ENCODE measurements around the gene SLC29A1.

Gene SLC29A1

DNA sequence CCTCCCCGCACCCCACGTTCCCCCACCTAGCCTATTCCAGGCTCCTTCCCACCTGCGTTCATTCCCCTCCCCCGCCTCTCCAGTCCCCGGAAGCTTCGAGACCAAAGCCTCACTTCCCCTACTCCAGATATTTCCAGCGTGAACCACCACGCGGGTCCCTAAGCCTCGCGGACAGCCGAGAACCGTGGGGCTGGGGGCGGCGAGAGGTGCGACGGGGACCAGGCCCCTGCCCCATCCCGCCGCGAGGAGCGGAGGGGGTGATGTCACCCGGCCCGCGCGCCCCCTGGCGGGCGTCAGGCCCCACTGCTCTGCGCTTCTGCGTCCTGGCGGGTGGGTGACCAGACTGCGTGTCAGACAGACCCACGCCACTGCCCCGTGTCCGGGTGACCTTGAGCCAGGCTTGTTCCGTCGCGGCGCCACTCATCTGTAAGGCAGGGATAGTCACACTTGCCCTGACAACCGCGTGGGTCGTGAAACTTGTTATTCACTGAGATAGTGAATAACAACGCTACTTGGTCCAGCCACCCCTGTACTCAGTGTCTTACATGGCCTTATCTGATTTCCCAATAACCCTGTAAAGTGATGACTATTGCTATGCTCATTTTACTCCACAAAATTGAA lies 14.5 kb downstream of the SLC29A1 start:
- no peaks in the 10 kb centered on the region for H3K27me3 ChIP-seq (ENCODE audit: low read length)

DNA sequence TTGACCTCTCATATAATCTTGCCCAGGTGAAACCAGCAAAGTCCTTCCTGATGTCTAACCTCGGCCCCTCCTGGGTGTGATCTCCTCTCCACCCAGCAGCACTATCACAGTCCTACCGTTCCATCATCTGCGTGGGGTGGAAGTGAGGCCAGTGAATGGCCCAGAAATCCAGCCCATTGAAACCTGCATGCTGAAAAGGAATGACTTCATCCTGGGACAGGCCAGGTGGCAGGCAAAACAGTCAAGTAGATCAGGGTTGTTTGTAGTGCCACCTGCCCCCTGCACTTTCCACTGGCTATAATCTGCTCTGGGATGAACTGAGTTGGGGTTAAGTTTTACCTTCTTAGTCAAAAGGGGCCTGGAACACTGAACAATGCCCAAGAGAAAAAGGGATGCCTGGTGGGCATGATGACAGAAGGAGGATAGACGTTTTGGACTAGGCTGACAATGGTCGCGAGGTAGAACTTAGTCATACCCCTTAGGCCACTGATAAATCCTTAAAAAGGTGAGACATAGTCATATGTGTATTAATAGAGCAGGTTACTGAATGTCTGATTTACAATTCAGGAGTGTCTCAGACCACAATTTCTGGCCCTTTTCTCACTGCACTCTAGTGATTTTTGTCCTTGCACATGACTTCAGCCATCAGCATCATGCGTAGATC lies 15.4 kb downstream of the SLC29A1 start:
- TF ChIP-seq, protein P1, sequence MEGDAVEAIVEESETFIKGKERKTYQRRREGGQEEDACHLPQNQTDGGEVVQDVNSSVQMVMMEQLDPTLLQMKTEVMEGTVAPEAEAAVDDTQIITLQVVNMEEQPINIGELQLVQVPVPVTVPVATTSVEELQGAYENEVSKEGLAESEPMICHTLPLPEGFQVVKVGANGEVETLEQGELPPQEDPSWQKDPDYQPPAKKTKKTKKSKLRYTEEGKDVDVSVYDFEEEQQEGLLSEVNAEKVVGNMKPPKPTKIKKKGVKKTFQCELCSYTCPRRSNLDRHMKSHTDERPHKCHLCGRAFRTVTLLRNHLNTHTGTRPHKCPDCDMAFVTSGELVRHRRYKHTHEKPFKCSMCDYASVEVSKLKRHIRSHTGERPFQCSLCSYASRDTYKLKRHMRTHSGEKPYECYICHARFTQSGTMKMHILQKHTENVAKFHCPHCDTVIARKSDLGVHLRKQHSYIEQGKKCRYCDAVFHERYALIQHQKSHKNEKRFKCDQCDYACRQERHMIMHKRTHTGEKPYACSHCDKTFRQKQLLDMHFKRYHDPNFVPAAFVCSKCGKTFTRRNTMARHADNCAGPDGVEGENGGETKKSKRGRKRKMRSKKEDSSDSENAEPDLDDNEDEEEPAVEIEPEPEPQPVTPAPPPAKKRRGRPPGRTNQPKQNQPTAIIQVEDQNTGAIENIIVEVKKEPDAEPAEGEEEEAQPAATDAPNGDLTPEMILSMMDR (IDR thresholded peaks at IDR 0.05; ENCODE audit: insufficient read depth, low read length, poor library complexity, severe bottlenecking), result no peak
- no peak for TF ChIP-seq EZH2phosphoT487 (conservative IDR thresholded peaks at IDR 0.05; ENCODE audit: low read length)
- H3K36me3 ChIP-seq (ENCODE audit: low read length), result no peaks in the 10 kb centered on the region
- H3K79me2 ChIP-seq (ENCODE audit: insufficient read depth, low read length), result no peaks in the 10 kb centered on the region
- H2AFZ ChIP-seq (ENCODE audit: low read depth, low read length, severe bottlenecking), result no peak overlapping the region
- H3K4me3 ChIP-seq (ENCODE audit: insufficient read depth, low read length, poor library complexity, severe bottlenecking), result no peak overlapping the region
- H4K20me1 ChIP-seq (ENCODE audit: low read depth, low read length), result no peaks in the 10 kb centered on the region
- H3K27ac ChIP-seq (ENCODE audit: low read depth, low read length), result no peak overlapping the region
- H3K4me2 ChIP-seq (ENCODE audit: low read depth, low read length, poor library complexity, severe bottlenecking), result no peak overlapping the region
- no peaks in the 10 kb centered on the region for H3K9me2 ChIP-seq (replicated peaks; ENCODE audit: insufficient read depth, low read length)
- peaks cover 8% of the 10 kb centered on the region for H3F3A ChIP-seq (ENCODE audit: insufficient read depth)
- no peaks in the 10 kb centered on the region for H3K9me3 ChIP-seq (ENCODE audit: insufficient read depth, low read length)
- H3K9ac ChIP-seq (ENCODE audit: low read length), result no peak overlapping the region
- H3K27me3 ChIP-seq (ENCODE audit: low read length), result no peaks in the 10 kb centered on the region

More for the DNA sequence above, 14.5 kb downstream of the SLC29A1 start:
- Histone ChIP-seq H3K4me3 (ENCODE audit: insufficient read depth, low read length, poor library complexity, severe bottlenecking) (peak overlapping the region; percentile 43), H3K4me2 (ENCODE audit: low read depth, low read length, poor library complexity, severe bottlenecking) (peak overlapping the region; percentile 64), H4K20me1 (ENCODE audit: low read depth, low read length) (no peaks in the 10 kb centered on the region), H3K9me3 (ENCODE audit: insufficient read depth, low read length) (no peaks in the 10 kb centered on the region), H3K36me3 (ENCODE audit: low read length) (no peaks in the 10 kb centered on the region), H2AFZ (ENCODE audit: low read depth, low read length, severe bottlenecking) (peak overlapping the region; percentile 78), H3K79me2 (ENCODE audit: insufficient read depth, low read length) (no peaks in the 10 kb centered on the region), H3F3A (ENCODE audit: insufficient read depth) (peaks cover 8% of the 10 kb centered on the region), H3K9ac (ENCODE audit: low read length) (peak overlapping the region; percentile 54), H3K9me2 (replicated peaks; ENCODE audit: insufficient read depth, low read length) (no peaks in the 10 kb centered on the region), H3K27ac (ENCODE audit: low read depth, low read length) (0 out of 2 replicates have a peak overlapping the region, but pooled peaks have one; percentile 4)
- TF ChIP-seq, protein P1 (IDR thresholded peaks at IDR 0.05; ENCODE audit: insufficient read depth, low read length, poor library complexity, severe bottlenecking), result peak; percentile 99
- no peak for TF ChIP-seq EZH2phosphoT487 (conservative IDR thresholded peaks at IDR 0.05; ENCODE audit: low read length)

DNA sequence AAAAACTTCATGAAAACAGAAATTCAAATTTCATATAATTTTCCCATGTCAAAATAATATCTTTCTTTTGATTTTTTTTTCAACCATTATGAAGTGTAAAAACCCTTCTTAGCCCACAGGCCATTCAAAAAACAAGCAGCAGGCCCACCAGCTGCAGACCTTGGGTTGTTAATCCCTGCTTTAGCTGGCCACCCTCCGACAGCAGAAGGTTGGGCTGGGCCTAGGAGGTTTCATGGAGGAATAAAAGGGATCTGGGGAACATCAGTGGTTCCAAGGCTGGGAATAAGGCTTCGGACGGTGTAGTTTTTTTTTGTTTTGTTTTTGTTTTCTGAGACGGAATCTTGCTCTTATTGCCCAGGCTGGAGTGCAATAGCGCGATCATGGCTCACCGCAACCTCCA lies 19.9 kb downstream of the SLC29A1 start:
- H3K4me3 ChIP-seq (ENCODE audit: insufficient read depth, low read length, poor library complexity, severe bottlenecking), result no peak overlapping the region
- peaks cover 16% of the 10 kb centered on the region for H3F3A ChIP-seq (ENCODE audit: insufficient read depth)
- H3K9ac ChIP-seq (ENCODE audit: low read length), result no peak overlapping the region
- peaks cover 15% of the 10 kb centered on the region for H3K79me2 ChIP-seq (ENCODE audit: insufficient read depth, low read length)
- H3K9me3 ChIP-seq (ENCODE audit: insufficient read depth, low read length), result no peaks in the 10 kb centered on the region
- no peak for TF ChIP-seq EZH2phosphoT487 (conservative IDR thresholded peaks at IDR 0.05; ENCODE audit: low read length)
- TF ChIP-seq, protein P1 (IDR thresholded peaks at IDR 0.05; ENCODE audit: insufficient read depth, low read length, poor library complexity, severe bottlenecking), result no peak
- peaks cover 9% of the 10 kb centered on the region for H3K36me3 ChIP-seq (ENCODE audit: low read length)
- H3K4me2 ChIP-seq (ENCODE audit: low read depth, low read length, poor library complexity, severe bottlenecking), result no peak overlapping the region
- no peaks in the 10 kb centered on the region for H3K9me2 ChIP-seq (replicated peaks; ENCODE audit: insufficient read depth, low read length)
- H2AFZ ChIP-seq (ENCODE audit: low read depth, low read length, severe bottlenecking), result no peak overlapping the region
- peaks cover 9% of the 10 kb centered on the region for H4K20me1 ChIP-seq (ENCODE audit: low read depth, low read length)
- no peaks in the 10 kb centered on the region for H3K27me3 ChIP-seq (ENCODE audit: low read length)
- no peak overlapping the region for H3K27ac ChIP-seq (ENCODE audit: low read depth, low read length)
